Measurements from ENCODE around the gene REV3L.

GRCh38 chr6:111531185-111531584, 48.2 kb upstream of the REV3L start:
- TF ChIP-seq MYC (IDR thresholded peaks at IDR 0.05; ENCODE audit: low read depth, low read length) (no peak), POLR2A (IDR thresholded peaks at IDR 0.05; ENCODE audit: extremely low read depth, insufficient read length) (no peak), CTCF (IDR thresholded peaks at IDR 0.05; ENCODE audit: low read depth, low read length) (no peak), MAX (IDR thresholded peaks at IDR 0.05; ENCODE audit: low read depth, low read length) (no peak)
